ENCODE data around the gene GALNT17.
"Not testable (repeated sequence)": the region's sequence is repeated elsewhere in the genome, so short reads cannot be mapped to it uniquely, and the experiment has no call there.

Gene GALNT17

DNA sequence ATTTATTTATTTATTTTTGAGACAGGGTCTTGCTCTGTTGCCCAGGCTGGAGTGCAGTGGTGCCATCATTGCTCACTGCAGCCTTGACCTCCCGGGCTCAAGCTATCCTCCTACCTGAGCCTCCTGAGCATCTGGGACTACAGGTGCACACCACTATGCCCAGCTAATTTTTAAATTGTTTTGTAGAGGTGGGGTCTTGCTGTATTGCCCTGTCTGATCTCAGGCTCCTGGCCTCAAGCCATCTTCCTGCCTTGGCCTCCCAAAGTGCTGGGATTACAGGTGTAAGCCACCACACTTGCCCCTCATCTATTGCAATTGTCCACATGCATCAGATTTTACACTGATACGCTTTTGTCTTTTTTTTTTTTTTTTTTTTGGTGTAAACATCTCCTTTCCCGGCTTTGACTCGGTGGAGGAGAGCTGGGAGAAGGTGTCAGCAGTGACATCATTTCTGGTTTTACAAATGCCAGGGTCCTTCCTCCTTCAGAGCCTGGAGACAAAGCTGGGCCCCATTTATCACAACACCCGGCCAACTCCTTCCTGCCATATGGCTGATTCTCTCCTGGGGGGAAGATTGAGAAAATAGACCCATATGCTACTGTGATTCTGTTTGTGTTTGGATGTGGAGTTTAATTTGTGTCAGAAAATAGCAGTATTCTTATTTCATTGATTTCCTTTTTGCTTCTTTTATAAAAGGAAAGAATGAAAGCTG lies 61.3 kb downstream of the GALNT17 start:
- no peaks in the 10 kb centered on the region for H3K27me3 ChIP-seq
- H4K20me1 ChIP-seq = no peaks in the 10 kb centered on the region
- peaks cover 14% of the 10 kb centered on the region for H3K9me3 ChIP-seq

DNA sequence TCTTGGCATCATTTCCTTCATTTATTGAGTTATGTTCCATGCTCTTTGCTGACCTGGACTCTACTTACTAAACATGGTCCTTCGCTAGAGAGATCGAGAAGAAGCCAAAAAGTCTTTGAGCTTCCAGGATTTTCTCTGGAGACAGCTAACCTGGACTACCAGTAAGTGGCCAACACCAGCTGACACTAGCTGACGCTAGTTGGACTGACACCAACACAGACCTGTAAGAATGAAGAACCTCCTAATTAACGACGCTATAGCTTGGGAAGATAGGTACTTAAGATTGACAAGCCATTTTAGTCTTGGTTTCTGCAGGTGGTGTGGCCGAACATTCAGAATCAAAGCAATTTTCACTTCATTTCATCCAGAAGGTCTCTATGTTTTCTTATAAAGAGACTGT lies 66.4 kb downstream of the GALNT17 start:
- H4K20me1 ChIP-seq = no peaks in the 10 kb centered on the region
- H3K27ac ChIP-seq = no peak overlapping the region
- H3K4me1 ChIP-seq = no peaks in the 10 kb centered on the region
- H3K4me3 ChIP-seq = no peak overlapping the region
- H3K9me3 ChIP-seq = no peaks in the 10 kb centered on the region
- no peak overlapping the region for H3K9ac ChIP-seq
- no peaks in the 10 kb centered on the region for H3K36me3 ChIP-seq
- H3K4me2 ChIP-seq = no peak overlapping the region
- H3K27me3 ChIP-seq = no peaks in the 10 kb centered on the region
- no peak for TF ChIP-seq Cebpa-rat (IDR thresholded peaks at IDR 0.05)

More for the DNA sequence above, 61.3 kb downstream of the GALNT17 start:
- Histone ChIP-seq H3K9ac (no peak overlapping the region), H3K4me3 (no peak overlapping the region), H3K27ac (no peak overlapping the region), H3K4me2 (no peak overlapping the region), H3K36me3 (no peaks in the 10 kb centered on the region), H3K4me1 (no peaks in the 10 kb centered on the region)
- TF ChIP-seq Cebpa-rat (IDR thresholded peaks at IDR 0.05) = no peak

DNA sequence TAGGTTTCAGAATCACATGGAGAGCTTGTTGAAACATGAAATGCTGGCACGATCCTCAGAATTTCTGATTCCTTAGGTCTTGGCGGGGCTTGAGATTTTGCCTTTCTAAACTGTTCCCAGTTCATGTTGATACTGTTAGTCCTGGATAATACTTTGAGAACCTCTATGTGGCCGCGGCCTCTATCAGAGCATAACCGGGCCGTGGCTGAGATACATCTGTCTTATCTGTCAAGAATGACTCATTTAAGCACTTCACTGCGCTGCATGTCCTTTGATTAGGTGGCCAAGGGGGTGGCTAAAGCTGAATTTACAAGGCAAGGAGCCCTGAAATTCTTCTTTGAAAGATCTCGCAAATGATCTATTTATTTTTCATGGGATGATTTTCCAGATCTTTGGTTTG lies 66.9 kb downstream of the GALNT17 start:
- Histone ChIP-seq H3K4me1 (no peaks in the 10 kb centered on the region), H3K27me3 (no peaks in the 10 kb centered on the region), H3K4me2 (no peak overlapping the region), H3K9me3 (0 out of 2 replicates have a peak, but pooled peaks cover 3% of the 10 kb centered on the region), H4K20me1 (no peaks in the 10 kb centered on the region), H3K36me3 (no peaks in the 10 kb centered on the region), H3K9ac (no peak overlapping the region), H3K27ac (no peak overlapping the region), H3K4me3 (no peak overlapping the region)
- no peak for TF ChIP-seq Cebpa-rat (IDR thresholded peaks at IDR 0.05)

DNA sequence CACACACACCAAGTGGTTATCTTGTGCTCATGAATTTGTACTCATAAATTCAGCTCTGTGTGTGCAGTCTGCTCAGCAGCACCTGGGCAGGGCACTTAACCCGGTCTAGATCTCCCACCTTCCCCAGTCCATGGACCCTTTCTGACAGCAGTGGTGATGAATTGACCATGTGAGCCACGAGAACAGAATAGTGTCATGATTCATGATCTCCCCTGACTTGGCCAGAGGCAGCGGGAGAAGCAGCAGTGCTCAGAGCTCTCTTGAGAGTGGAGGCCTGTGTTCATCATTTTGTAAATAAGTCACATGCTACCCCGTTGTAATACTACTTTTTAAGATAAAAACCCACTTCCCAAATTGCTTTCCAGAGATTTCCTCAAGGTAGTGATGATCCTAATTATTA lies 74.2 kb downstream of the GALNT17 start:
- no peaks in the 10 kb centered on the region for H4K20me1 ChIP-seq
- H3K9ac ChIP-seq = no peak overlapping the region
- no peaks in the 10 kb centered on the region for H3K4me1 ChIP-seq
- no peak overlapping the region for H3K4me2 ChIP-seq
- H3K9me3 ChIP-seq = peaks cover 7% of the 10 kb centered on the region; the same call in 1 of the 2 replicates
- TF ChIP-seq Cebpa-rat (IDR thresholded peaks at IDR 0.05) = no peak
- no peak overlapping the region for H3K27ac ChIP-seq
- no peaks in the 10 kb centered on the region for H3K27me3 ChIP-seq
- H3K4me3 ChIP-seq = no peak overlapping the region
- H3K36me3 ChIP-seq = no peaks in the 10 kb centered on the region

DNA sequence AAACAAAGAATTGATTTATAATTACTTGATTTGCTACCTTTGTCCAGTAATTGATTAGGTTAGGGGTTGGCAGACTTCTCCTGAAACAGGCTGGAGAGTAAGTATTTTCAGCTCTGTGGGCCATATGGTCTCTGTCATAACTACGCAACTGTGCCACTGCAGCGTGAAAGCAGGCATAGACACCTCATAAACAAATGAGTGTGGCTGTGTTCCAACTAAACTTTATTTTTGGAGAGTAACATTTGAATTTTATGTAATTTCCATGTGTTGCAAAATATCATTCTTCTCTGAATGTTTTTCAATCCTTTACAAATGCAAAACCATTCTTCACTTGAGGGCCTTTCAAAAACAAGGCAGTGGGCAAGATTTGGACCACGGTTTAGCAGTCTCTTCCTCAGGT lies 76.9 kb downstream of the GALNT17 start:
- peaks cover 7% of the 10 kb centered on the region for H3K9me3 ChIP-seq

DNA sequence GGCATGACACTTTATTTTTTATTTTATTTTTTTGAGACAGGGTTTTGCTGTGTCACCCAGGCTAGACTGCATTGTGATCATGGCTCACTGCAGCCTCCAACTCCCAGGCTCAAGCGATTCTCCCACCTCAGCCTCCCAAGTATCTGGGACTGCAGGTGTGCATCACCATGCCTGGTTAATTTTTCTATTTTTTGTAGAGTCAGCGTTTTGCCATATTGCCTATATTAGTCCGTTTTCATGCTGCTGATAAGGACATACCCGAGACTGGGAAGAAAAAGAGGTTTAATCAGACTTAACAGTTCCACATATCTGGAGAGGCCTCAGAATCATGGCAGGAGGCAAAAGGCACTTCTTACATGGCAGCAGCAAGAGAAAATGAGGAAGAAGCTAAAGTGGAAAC lies 77.5 kb downstream of the GALNT17 start:
- H3K4me3 ChIP-seq, H4K20me1 ChIP-seq, H3K9ac ChIP-seq, H3K4me2 ChIP-seq, H3K4me1 ChIP-seq, H3K27ac ChIP-seq, H3K36me3 ChIP-seq, H3K9me3 ChIP-seq, H3K27me3 ChIP-seq: not testable (repeated sequence)

More for the DNA sequence above, 76.9 kb downstream of the GALNT17 start:
- no peak overlapping the region for H3K9ac ChIP-seq
- no peaks in the 10 kb centered on the region for H3K36me3 ChIP-seq
- H3K27me3 ChIP-seq = no peaks in the 10 kb centered on the region
- H3K4me2 ChIP-seq = no peak overlapping the region
- TF ChIP-seq Cebpa-rat (IDR thresholded peaks at IDR 0.05) = no peak
- H3K4me1 ChIP-seq = no peaks in the 10 kb centered on the region
- no peaks in the 10 kb centered on the region for H4K20me1 ChIP-seq
- no peak overlapping the region for H3K4me3 ChIP-seq
- H3K27ac ChIP-seq = no peak overlapping the region

DNA sequence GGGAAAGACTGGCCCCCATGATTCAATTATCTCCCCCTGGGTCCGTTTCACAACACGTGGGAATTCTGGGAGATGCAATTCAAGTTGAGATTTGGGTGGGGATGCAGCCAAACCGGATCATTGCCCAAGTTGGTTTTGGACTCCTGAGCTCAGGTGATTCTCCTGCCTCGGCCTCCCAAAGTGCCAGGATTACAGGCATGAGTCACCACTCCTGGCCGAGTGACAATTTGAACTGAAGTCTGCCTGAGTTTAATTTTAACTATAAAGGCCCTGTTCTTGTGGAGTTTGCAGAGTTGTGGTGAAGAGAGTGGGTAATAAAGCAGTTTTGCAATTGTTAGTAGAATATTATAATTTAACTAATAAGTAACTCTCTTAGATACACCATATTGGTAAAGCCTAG lies 78.3 kb downstream of the GALNT17 start:
- Histone ChIP-seq H3K4me3 (no peak overlapping the region), H3K27me3 (no peaks in the 10 kb centered on the region), H3K9ac (no peak overlapping the region), H4K20me1 (no peaks in the 10 kb centered on the region), H3K27ac (no peak overlapping the region), H3K9me3 (peaks cover 12% of the 10 kb centered on the region), H3K4me1 (no peaks in the 10 kb centered on the region), H3K36me3 (no peaks in the 10 kb centered on the region), H3K4me2 (no peak overlapping the region)
- no peak for TF ChIP-seq Cebpa-rat (IDR thresholded peaks at IDR 0.05)

DNA sequence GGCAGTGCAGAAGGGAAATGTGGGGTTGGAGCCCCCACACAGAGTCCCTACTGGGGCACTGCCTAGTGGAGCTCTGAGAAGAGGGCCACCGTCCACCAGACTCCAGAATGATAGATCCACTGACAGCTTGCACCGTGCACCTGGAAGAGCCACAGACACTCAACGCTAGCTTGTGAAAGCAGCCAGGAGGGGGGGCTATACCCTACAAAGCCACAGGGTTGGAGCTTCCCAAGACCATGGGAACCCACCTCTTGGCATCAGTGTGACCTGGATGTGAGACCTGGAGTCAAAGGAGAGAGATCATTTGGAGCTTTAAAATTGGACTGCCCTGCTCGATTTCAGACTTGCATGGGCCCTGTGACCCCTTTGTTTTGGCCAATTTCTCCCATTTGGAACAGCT lies 80.5 kb downstream of the GALNT17 start:
- H4K20me1 ChIP-seq, H3K4me3 ChIP-seq, H3K27ac ChIP-seq, H3K27me3 ChIP-seq, H3K4me2 ChIP-seq, H3K4me1 ChIP-seq, H3K36me3 ChIP-seq, H3K9ac ChIP-seq: not testable (repeated sequence)
- peaks cover 12% of the 10 kb centered on the region for H3K9me3 ChIP-seq

DNA sequence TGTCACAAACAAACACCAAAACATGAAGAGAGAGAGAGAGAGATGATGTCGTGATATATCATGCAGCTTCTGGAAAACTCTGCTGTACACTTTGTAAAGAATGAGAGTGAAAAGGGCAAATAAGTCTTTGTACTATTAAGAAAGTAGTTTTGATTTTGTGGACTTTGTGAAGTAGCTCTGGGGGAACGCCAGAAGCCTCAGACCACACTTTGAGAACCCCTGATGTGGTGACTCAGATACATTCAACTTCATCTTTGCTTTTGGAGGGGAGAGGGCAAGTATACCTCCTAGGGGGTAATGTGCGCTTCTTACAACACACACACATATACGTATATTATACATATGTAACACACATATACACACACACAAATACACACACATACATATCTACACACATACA lies 84.3 kb downstream of the GALNT17 start:
- Histone ChIP-seq H3K9ac (no peak overlapping the region), H3K27me3 (no peaks in the 10 kb centered on the region), H3K27ac (no peak overlapping the region), H3K4me3 (no peak overlapping the region), H3K4me1 (no peaks in the 10 kb centered on the region), H4K20me1 (no peaks in the 10 kb centered on the region), H3K4me2 (no peak overlapping the region), H3K36me3 (no peaks in the 10 kb centered on the region), H3K9me3 (peaks cover 41% of the 10 kb centered on the region)
- no peak for TF ChIP-seq Cebpa-rat (IDR thresholded peaks at IDR 0.05)

DNA sequence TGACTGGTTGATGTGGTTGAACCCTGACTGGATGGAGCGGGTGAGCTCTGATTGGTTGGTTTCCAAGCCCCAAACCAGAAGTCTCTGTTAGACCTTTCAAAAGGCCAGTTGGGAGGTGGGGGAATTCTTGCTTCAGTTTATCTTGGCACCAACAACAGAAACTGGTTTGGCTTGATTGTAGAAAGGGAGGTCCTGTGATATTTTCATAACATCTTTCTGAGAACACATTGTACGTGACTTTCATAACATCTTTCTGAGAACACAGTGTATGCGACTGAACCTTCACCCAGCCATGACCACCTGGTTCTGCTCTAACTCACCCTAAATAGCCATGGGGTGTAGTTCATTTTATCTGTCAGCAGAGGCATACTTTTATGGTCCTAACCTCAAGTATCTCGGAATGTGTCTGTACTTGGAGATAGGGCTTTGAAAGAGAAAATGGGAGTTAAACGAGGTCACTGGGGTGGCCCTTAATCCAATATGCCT lies 88.3 kb downstream of the GALNT17 start:
- H3K9ac ChIP-seq = no peak overlapping the region

DNA sequence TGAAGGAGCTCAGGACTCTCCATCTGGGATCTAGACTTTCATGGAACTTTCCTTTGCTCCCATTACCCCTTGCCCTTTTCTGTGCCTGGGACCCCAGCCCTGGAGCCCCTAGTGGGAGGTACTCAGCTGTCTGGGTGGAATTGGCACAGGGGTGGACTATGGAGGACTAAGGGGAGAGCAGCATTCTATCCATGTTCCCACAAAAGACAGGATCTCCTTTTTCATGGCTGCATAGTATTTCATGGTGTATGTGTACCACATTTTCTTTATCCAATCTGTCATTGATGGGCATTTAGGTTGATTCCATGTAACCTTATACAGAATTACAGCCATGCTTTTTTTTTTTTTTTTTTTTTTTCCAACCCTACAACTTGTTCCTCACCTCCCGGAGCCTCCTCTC lies 89.1 kb downstream of the GALNT17 start:
- no peak for TF ChIP-seq Cebpa-rat (IDR thresholded peaks at IDR 0.05)
- no peaks in the 10 kb centered on the region for H3K4me1 ChIP-seq
- H3K4me2 ChIP-seq = no peak overlapping the region
- no peak overlapping the region for H3K27ac ChIP-seq
- H3K27me3 ChIP-seq = no peaks in the 10 kb centered on the region
- H4K20me1 ChIP-seq = no peaks in the 10 kb centered on the region
- H3K9ac ChIP-seq = no peak overlapping the region
- H3K36me3 ChIP-seq = no peaks in the 10 kb centered on the region
- no peak overlapping the region for H3K4me3 ChIP-seq
- H3K9me3 ChIP-seq = peaks cover 32% of the 10 kb centered on the region

More for the DNA sequence above, 88.3 kb downstream of the GALNT17 start:
- H3K27me3 ChIP-seq = no peaks in the 10 kb centered on the region
- no peaks in the 10 kb centered on the region for H3K36me3 ChIP-seq
- peaks cover 32% of the 10 kb centered on the region for H3K9me3 ChIP-seq
- no peaks in the 10 kb centered on the region for H4K20me1 ChIP-seq
- TF ChIP-seq Cebpa-rat (IDR thresholded peaks at IDR 0.05) = no peak
- H3K4me3 ChIP-seq = no peak overlapping the region
- no peaks in the 10 kb centered on the region for H3K4me1 ChIP-seq
- no peak overlapping the region for H3K4me2 ChIP-seq
- H3K27ac ChIP-seq = no peak overlapping the region
